ENCODE measurements around the gene IZUMO4.

Gene IZUMO4

DNA sequence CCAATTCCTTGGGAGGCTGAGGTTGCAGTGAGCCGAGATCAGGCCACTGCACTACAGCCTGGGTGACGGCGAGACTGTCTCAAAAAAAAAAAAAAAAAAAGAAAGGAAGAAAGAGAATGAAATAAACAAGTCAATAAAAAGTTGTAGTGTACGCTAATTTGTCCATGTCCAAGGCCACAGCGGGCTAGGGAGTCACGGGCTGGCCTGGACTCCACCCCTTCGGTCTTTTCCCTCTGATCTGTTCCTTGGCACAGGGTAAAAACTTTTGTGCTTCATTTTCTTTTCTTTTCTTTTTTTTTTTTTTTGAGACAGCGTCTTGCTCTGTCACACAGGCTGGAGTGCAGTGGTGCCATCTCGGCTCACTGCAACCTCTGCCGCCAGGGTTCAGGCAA is 26.3 kb upstream of the IZUMO4 start:
- Mint-ChIP-seq H3K4me1 (ENCODE audit: low read depth) (peaks cover 12% of the 10 kb centered on the region), H3K4me3 (no peak overlapping the region), H3K9me3 (ENCODE audit: low read depth) (no peaks in the 10 kb centered on the region), H3K27ac (no peak overlapping the region), H3K36me3 (peaks cover 2% of the 10 kb centered on the region), H3K27me3 (no peaks in the 10 kb centered on the region)

DNA sequence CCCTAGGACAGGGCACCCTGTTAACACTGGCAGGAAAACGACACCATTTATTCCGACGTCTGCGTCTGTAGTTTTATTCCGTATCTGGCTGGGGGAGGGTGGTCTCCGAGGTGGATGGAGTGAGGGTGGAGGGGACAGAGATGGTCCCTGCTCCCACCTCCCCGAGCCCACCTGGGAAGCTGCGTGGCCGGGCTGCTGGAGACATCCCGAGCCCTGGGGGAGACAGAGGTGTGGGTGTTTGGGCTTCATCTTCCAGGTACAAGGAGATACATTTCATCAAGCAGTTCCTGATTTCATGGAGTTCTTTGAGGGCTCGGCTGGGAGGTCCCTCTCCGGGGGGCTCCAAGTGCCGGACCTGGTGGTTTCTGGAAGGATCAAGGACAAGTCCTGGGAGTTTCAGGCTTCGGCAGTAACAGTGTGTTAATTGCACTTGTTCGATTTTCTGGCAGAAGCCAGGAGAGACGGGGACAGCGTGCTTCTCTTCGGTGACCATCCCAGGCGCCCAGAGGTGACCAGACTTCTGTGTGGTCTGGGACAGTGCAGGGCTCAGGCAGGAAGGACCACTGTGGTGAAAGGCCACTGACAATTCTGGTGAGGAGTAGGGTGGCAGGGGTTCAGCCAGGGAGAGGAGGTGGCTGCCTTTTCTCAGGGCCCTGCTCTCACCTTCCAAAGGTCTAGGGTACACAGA is 25.6 kb upstream of the IZUMO4 start:
- Mint-ChIP-seq H3K27me3 (no peaks in the 10 kb centered on the region), H3K4me1 (ENCODE audit: low read depth) (peaks cover 12% of the 10 kb centered on the region), H3K4me3 (no peak overlapping the region), H3K27ac (peak overlapping the region; percentile 77), H3K36me3 (peaks cover 2% of the 10 kb centered on the region), H3K9me3 (ENCODE audit: low read depth) (no peaks in the 10 kb centered on the region)

DNA sequence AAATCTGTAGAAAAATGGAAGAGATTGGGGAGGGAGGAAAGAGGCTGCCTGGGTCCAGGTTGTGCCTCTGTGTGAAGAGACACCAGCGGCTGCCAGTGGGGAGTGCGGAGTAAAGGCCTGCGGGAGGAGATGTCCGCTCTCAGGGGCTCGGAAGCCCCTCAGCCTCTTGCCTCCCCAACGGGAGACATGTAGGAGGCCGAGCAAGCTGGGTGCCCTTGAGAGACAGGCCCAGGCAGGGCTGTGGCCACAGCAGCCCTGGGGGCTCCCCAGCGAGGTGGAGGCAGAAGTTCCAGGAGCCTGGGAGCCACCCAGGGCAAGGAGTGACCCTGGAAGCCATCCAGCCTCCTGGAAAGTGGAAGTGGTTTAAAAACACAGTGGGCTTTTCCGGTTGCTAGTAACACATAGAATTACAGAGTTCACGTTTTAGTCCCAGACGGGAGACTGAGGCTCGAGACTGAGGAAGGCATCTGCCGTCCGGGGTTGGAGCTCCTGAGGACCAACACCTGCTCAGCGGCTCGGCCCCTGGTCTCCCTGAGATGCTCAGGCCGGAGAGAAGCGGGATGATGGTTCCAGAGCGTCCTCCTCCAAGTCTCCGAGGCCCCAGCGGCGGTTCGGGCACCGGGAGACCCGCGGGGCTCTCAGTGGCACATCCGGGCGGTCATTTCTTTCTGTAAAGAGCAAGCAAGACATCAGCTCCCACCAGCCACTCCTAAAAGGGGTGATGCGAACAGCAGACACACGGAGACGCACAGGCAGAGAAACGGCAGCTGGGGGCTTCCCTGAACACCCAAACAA is 23.8 kb upstream of the IZUMO4 start:
- H3K27me3 Mint-ChIP-seq, result no peaks in the 10 kb centered on the region
- no peaks in the 10 kb centered on the region for H3K9me3 Mint-ChIP-seq (ENCODE audit: low read depth)
- H3K4me3 Mint-ChIP-seq, result no peak overlapping the region
- H3K4me1 Mint-ChIP-seq (ENCODE audit: low read depth), result peaks cover 12% of the 10 kb centered on the region
- peak overlapping the region; percentile 82 for H3K27ac Mint-ChIP-seq
- peaks cover 2% of the 10 kb centered on the region for H3K36me3 Mint-ChIP-seq

DNA sequence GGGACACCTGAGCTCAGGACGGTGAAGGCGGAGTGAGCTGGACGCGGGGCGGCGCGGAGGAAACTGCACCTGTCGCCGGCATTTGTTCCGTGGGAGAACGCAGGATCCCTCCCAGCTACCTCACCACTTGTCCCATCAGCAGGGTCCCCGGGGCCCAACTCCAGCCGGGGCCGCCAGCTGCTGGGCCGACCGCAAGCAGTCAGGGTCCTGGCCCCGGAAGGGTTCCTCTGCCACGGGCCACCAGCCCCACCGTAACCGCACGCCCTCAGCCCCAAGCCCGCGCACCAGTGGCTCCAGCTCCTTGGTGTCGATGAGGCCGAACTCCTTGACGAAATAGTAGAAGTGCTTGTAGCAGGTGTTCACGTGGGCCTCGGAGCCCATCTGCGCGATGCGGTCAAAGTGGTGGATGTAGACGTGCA is 20.2 kb upstream of the IZUMO4 start:
- no peak overlapping the region for H3K27ac Mint-ChIP-seq
- no peaks in the 10 kb centered on the region for H3K9me3 Mint-ChIP-seq (ENCODE audit: low read depth)
- peaks cover 31% of the 10 kb centered on the region for H3K4me1 Mint-ChIP-seq (ENCODE audit: low read depth)
- peaks cover 6% of the 10 kb centered on the region for H3K36me3 Mint-ChIP-seq
- no peak overlapping the region for H3K4me3 Mint-ChIP-seq
- no peaks in the 10 kb centered on the region for H3K27me3 Mint-ChIP-seq

DNA sequence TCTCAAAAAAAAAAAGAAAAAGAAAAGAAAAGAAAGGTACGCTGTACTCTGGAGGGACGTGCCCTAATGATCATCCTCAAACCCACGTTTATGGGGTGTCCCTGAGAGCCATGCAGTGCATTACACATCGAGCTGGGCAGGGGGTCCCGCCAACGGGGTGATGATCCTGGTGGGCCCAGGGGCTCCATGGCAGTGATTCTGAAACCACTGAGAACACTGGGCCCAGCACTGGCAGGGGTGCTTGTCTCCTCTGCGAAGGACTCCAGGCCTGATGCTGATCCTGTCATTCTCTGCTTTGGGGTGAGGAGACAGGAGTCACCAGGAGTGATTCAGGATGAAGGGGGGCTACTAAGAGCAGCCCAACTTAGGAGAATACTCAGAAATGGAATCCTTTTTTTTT is 19.3 kb upstream of the IZUMO4 start:
- no peaks in the 10 kb centered on the region for H3K9me3 Mint-ChIP-seq (ENCODE audit: low read depth)
- no peak overlapping the region for H3K4me3 Mint-ChIP-seq
- no peaks in the 10 kb centered on the region for H3K27me3 Mint-ChIP-seq
- H3K27ac Mint-ChIP-seq, result peak overlapping the region; percentile 41
- peaks cover 5% of the 10 kb centered on the region for H3K36me3 Mint-ChIP-seq
- H3K4me1 Mint-ChIP-seq (ENCODE audit: low read depth), result peaks cover 31% of the 10 kb centered on the region

DNA sequence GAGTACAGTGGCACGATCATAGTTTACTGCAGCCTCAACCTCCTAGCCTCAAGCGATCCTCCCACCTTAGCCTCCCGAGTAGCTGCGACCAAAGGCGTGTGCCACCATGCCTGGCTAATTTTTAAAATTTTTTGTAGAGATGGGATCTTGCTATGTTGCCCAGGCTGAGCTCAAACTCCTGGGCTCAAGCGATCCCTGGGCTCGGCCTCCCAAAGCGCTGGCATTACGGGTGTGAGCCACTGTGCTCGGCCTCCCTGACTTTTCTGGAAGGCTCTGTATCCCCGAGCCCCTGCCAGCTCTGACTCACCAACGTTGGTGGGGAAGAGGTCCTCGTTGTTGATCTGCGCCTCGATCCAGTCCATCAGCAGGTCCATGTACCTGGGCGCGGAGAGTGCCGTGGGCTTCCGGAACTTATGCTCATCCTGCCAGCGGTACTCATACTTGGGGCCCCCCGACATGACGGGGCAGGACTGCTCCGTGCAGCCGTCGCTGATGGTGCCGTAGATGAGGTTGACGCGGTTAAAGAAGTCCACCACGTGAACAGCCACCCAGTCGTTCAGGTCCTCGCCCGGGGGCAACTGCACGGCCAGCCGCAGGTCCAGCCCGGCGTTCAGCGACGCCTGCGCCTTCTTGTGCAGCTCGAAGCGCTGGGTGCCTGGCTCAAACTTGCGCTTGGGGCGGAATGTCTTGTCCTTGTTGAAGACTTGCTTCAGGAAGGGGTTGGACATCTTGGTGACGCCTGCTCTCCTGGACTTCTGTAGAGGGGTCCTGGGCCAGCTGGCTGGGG is 18.7 kb upstream of the IZUMO4 start:
- Mint-ChIP-seq H3K27me3 (no peaks in the 10 kb centered on the region), H3K4me3 (peak overlapping the region; percentile 42), H3K27ac (peak overlapping the region; percentile 41), H3K9me3 (ENCODE audit: low read depth) (no peaks in the 10 kb centered on the region), H3K36me3 (peaks cover 4% of the 10 kb centered on the region), H3K4me1 (ENCODE audit: low read depth) (peaks cover 32% of the 10 kb centered on the region)

DNA sequence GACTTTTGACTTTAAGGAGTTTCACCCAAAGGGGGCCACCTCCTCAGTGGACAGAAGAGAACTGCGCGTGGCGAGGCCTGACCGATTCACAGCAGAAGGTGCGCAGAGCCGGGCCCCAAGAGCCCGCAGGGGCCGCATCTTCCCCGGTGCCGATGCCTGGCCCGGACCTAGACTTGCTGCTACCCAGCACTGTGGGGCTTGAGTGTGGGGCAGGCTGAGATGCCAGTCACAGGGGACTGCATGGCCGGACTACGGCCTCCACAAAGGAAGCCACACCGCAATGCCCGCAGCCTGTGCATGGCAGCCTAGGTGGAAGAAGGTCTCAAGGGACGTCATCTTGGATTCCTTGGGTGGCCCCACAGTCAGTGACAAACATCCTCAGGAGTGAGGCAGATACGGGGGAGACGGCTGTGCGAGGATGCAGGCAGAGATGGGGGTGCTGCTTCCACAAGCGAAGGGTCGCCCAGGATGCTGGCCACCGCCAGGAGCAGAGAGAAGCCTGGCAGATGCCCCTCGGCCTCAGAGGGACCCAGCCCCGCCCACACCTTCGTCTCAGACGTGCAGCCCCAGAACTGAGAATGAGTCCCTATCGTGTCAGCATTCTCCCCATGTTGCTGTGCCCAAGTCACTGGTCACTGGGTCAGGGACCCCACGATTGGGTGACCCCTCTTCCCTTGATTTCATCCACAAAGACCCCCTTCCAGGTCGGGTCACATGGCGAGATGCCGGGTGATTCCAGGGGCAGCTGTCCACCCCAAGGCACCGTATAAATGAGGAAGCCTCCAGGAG is 17.4 kb upstream of the IZUMO4 start:
- H3K27me3 Mint-ChIP-seq, result no peaks in the 10 kb centered on the region
- H3K4me3 Mint-ChIP-seq, result peak overlapping the region; percentile 80
- H3K27ac Mint-ChIP-seq, result peak overlapping the region; percentile 92
- no peaks in the 10 kb centered on the region for H3K9me3 Mint-ChIP-seq (ENCODE audit: low read depth)
- H3K4me1 Mint-ChIP-seq (ENCODE audit: low read depth), result peaks cover 33% of the 10 kb centered on the region
- peaks cover 4% of the 10 kb centered on the region for H3K36me3 Mint-ChIP-seq

DNA sequence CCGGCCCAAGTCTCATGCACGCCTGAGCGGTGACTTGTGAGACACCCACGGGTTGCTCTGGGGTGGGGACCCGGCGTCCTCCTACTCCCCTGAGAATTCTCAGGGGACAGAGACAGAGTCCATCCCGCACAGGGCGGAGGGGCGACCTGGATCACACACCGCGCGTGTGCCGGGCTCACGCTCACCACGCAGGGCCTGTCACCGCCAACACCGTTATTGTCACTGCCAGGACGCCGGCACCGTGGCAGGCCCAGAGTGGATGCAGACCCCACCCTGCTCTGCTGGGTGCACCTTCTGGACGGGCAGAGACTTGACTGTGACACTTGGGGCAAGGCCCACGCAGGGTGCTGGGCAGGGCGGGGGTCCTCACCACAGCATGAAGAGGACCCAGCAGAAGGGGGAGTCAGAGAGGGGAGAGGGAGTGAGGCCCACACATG is 16.8 kb upstream of the IZUMO4 start:
- peaks cover 4% of the 10 kb centered on the region for H3K36me3 Mint-ChIP-seq
- H3K9me3 Mint-ChIP-seq (ENCODE audit: low read depth), result no peaks in the 10 kb centered on the region
- no peaks in the 10 kb centered on the region for H3K27me3 Mint-ChIP-seq
- H3K27ac Mint-ChIP-seq, result peak overlapping the region; percentile 92
- peaks cover 33% of the 10 kb centered on the region for H3K4me1 Mint-ChIP-seq (ENCODE audit: low read depth)
- H3K4me3 Mint-ChIP-seq, result peak overlapping the region; percentile 80

DNA sequence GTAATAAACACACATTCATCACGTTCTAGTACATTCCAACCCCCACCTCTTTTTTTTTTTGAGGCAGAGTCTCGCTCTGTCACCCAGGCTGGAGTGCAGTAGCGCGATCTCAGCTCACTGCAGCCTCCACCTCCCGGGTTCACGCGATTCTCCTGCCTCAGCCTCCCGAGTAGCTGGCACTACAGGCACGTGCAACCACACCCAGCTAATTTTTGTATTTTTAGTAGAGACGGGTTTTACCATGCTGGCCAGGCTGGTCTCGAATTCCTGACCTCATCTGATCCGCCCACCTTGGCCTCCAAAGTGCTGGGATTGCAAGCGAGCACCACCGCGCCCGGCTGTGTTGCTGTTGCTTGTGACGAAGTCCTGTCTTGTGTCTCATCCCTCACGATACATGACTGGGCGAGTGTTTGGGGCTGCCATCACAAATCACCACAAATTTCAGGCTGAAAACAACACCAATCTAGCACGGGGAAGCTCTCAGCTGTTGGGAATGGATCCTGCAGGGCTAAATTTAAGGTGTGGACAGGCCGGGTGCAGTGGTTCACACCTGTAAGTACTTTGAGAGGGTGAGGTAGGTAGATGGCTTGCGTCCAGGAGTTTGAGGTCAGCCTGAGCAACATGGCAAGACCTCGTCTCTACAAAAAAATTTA is 16.3 kb upstream of the IZUMO4 start:
- Mint-ChIP-seq H3K4me1 (ENCODE audit: low read depth) (peaks cover 37% of the 10 kb centered on the region), H3K27me3 (no peaks in the 10 kb centered on the region), H3K27ac (peak overlapping the region; percentile 92), H3K4me3 (peak overlapping the region; percentile 80), H3K36me3 (peaks cover 7% of the 10 kb centered on the region), H3K9me3 (ENCODE audit: low read depth) (no peaks in the 10 kb centered on the region)

DNA sequence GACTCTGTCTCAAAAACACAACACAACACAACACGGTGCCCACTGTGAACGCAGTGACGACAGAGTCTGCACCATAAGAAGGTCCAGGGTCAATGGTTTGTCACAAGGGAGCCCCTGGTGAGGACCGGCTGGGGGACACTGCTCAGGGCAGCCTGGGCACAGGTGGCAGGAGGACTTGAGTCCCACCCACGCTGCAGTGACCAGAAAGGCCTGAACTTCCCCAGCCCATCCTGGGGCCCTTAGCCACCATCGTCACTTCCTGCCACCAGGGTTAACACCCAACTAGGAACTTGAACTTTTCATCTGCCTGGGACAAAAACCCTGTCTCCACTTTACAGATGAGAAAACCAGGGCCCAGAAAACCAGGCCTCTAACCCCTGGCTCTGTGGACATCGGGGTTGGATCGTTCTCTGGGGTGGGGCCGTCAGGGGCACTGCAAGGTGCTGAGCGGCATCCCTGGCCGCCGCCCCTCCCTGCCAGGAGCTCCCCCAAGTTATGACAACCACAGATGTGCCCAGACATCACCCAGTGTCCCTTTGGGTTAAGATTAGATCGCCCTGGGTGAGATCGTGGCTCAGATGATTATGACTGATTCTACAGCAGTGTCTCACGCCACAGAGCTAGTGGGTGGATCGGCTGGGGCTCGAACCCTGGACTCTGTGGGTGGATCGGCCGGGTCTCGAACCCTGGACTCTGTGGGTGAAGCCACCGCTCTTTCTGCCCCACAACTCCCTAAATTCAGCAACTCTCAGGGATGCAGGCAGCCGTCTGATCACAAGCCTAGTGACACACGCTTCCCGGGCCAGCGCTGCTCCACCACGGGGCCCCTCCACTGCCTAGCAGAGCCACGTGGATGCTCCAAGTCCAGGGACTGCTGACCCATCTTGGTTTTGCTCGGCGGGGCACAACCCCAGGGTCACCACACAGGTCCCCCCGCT is 14.6 kb upstream of the IZUMO4 start:
- peaks cover 7% of the 10 kb centered on the region for H3K36me3 Mint-ChIP-seq
- peak overlapping the region; percentile 98 for H3K4me3 Mint-ChIP-seq
- no peaks in the 10 kb centered on the region for H3K27me3 Mint-ChIP-seq
- H3K4me1 Mint-ChIP-seq (ENCODE audit: low read depth), result peaks cover 47% of the 10 kb centered on the region
- H3K27ac Mint-ChIP-seq, result peak overlapping the region; percentile 97
- no peaks in the 10 kb centered on the region for H3K9me3 Mint-ChIP-seq (ENCODE audit: low read depth)

DNA sequence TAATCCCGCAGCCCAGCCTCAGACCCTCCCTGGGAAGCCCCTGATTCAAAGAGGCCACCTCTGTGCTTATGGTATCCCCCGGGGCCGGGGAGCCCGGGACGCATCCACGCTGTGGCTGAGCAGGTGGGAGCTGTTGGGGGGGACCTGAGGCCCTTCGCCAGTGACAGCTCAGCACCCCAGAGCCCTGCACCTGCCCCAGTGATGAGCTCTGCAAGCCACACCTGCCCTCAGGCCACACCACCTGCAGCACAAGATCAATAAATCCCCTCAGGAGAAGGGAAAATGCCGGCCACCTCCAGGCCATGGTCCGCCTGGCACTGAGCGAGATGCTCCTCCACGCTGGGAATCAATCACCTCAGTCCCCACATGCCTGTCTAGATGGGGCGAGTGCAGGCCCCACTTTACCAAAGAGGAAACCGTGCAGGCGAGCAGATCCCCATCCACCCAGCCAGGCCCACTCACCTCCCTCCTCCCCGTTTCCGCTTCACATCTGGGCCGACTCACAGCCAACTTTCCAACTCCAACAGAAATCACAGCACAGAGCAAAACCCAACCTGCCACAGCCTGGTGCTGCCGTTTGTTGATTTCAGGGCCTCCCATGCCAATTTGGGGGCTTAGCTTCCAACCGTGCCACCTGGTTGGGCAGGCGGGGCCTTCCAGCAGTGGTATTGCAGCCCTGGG is 13.4 kb upstream of the IZUMO4 start:
- peaks cover 58% of the 10 kb centered on the region for H3K4me1 Mint-ChIP-seq (ENCODE audit: low read depth)
- H3K36me3 Mint-ChIP-seq, result peaks cover 7% of the 10 kb centered on the region

DNA sequence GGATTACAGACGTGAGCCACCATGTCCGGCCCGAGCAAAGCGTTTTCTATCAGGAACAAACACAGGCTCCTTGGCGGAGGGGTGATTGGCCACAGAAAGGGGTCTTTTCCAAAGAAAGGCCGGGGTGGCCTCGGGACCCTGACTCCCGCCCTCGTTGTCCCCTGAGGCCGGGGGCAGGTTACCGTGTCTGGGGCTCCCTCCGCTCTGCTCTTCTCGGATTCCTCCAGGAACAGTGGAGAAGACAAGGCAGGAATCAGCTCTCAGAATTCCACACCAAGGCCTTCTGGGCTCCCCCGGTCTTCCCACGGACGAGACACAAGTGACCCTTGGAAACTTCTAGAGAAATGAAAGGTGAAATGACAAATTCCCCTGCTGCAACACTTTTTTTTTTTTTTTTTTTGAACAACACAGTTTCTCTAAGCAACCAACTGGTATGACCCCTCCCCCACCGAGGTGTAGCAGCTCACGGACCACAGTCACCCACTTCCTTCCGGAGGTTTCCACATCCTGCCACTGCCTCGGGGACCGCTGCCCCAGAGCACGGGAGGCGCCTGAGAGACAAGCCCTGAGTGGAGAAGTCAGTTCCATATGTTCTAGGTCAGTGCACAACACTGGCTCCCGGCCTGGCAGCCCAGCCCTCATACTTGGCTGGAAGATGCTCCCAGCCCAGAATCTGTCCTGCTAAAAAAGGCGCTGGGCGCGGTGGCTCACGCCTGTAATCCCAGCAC is 11.6 kb upstream of the IZUMO4 start:
- no peaks in the 10 kb centered on the region for H3K9me3 Mint-ChIP-seq (ENCODE audit: low read depth)
- H3K36me3 Mint-ChIP-seq, result peaks cover 7% of the 10 kb centered on the region
- H3K27me3 Mint-ChIP-seq, result no peaks in the 10 kb centered on the region
- H3K4me3 Mint-ChIP-seq, result peak overlapping the region; percentile 98
- H3K4me1 Mint-ChIP-seq (ENCODE audit: low read depth), result peaks cover 62% of the 10 kb centered on the region
- H3K27ac Mint-ChIP-seq, result peak overlapping the region; percentile 97

More for the DNA sequence above, 13.4 kb upstream of the IZUMO4 start:
- no peaks in the 10 kb centered on the region for H3K27me3 Mint-ChIP-seq
- peak overlapping the region; percentile 98 for H3K4me3 Mint-ChIP-seq
- H3K27ac Mint-ChIP-seq, result peak overlapping the region; percentile 97
- H3K9me3 Mint-ChIP-seq (ENCODE audit: low read depth), result no peaks in the 10 kb centered on the region
